GM23248 (cell line): ENCODE measurements around the gene ZCRB1. TPM values are rescaled to one million over a fixed set of nuclear protein-coding genes. Genes with fewer than 3 reads are reported as not detected.

Experiments
- DNase-seq: peaks from one replicate; pipeline ENCODE4 v3.0.0-alpha.2; 2015
- H2AFZ ChIP-seq: fragments of 200-600 bp; sonication (generic); 2 replicates; pipeline ENCODE4 v1.6.1; 2016; ENCODE audit warnings: antibody characterized with exemption
- H3F3A ChIP-seq: fragments of 200-600 bp; sonication (generic); 2 replicates; pipeline ENCODE4 v1.6.1; 2016; ENCODE audit warnings: mild to moderate bottlenecking, antibody characterized with exemption, mixed run types; ENCODE audit not compliant: insufficient read depth
- H3K27ac ChIP-seq: fragments of 200-600 bp; sonication (generic); 2 replicates; pipeline ENCODE4 v1.5.1; 2016; ENCODE audit warnings: mild to moderate bottlenecking
- H3K27me3 ChIP-seq: fragments of 200-600 bp; sonication (generic); replicated peaks from 2 replicates; pipeline ENCODE4 v1.6.1; 2016; ENCODE audit warnings: mild to moderate bottlenecking; ENCODE audit not compliant: insufficient read depth
- H3K36me3 ChIP-seq: fragments of 200-600 bp; sonication (generic); 2 replicates; pipeline ENCODE4 v1.6.1; 2016; ENCODE audit warnings: low read depth, mild to moderate bottlenecking
- H3K4me1 ChIP-seq: fragments of 200-600 bp; sonication (generic); 2 replicates; pipeline ENCODE4 v1.6.1; 2016; ENCODE audit warnings: mild to moderate bottlenecking; ENCODE audit not compliant: insufficient read depth
- H3K4me2 ChIP-seq: fragments of 200-600 bp; sonication (generic); one replicate; pipeline ENCODE4 v1.6.1; 2016; ENCODE audit warnings: mild to moderate bottlenecking; ENCODE audit not compliant: unreplicated experiment
- H3K4me3 ChIP-seq: fragments of 200-600 bp; sonication (generic); 2 replicates; pipeline ENCODE4 v1.5.1; 2016; ENCODE audit warnings: mild to moderate bottlenecking
- H3K79me2 ChIP-seq: fragments of 200-600 bp; sonication (generic); 2 replicates; pipeline ENCODE4 v1.6.1; 2016; ENCODE audit warnings: mild to moderate bottlenecking; ENCODE audit not compliant: insufficient read depth
- H3K9ac ChIP-seq: fragments of 200-600 bp; sonication (generic); 2 replicates; pipeline ENCODE4 v1.6.1; 2016; ENCODE audit warnings: mild to moderate bottlenecking
- H3K9me2 ChIP-seq: fragments of 200-600 bp; sonication (generic); 2 replicates; pipeline ENCODE4 v1.6.1; 2016; ENCODE audit warnings: mixed run types, mild to moderate bottlenecking, moderate library complexity; ENCODE audit not compliant: insufficient read depth
- H3K9me3 ChIP-seq: fragments of 200-600 bp; sonication (generic); one replicate; pipeline ENCODE4 v1.6.1; 2017; ENCODE audit warnings: low read depth
- H4K20me1 ChIP-seq: fragments of 200-600 bp; sonication (generic); 2 replicates; pipeline ENCODE4 v1.6.0; 2016; ENCODE audit not compliant: insufficient read depth
- EZH2 ChIP-seq: fragments of 200-600 bp; sonication (generic); IDR thresholded peaks from 2 replicates; pipeline ENCODE4 v1.6.1; 2018; ENCODE audit warnings: antibody characterized with exemption, mild to moderate bottlenecking; ENCODE audit not compliant: insufficient read depth, poor library complexity, severe bottlenecking
- EZH2phosphoT487 ChIP-seq: fragments of 200-600 bp; sonication (generic); IDR thresholded peaks from 2 replicates; pipeline ENCODE4 v1.6.1; 2018; ENCODE audit warnings: antibody characterized with exemption, moderate library complexity, mild to moderate bottlenecking, low read depth; ENCODE audit not compliant: insufficient read depth
- WGBS, 2 experiments: methylation state at CpG; one replicate each; pipeline ENCODE4 v1.1.6; 2015 to 2017; ENCODE audit warnings: low lambda C conversion rate in 2 of 2, low coverage in 1 of 2; ENCODE audit errors: missing lambda C conversion rate in 2 of 2; 5-methylcytosine and 5-hydroxymethylcytosine counted together
- in situ Hi-C: fragments of 300-500 bp; cut with MboI; formaldehyde crosslinking; loops from 2 replicates; pipeline ENCODE4 v1.15.0; 2020
- polyA plus RNA-seq: library from polyadenylated mRNA; unstranded; fragments of >200 nt; fragmentation: Nextera tagmentation; extraction: Ambion mirVana; gene quantifications from 2 replicates; pipeline ENCODE4 v1.2.1, GENCODE V29; 2016
- total RNA-seq: library from RNA; depleted of rRNA; stranded (reverse); fragments of >200 nt; shearing (Covaris generic); gene quantifications from 2 replicates; pipeline ENCODE4 v1.2.3, GENCODE V29; 2014; rRNA removed

The ZCRB1 gene
- total RNA-seq (20.6 and 26.8 TPM in 2 replicates), polyA plus RNA-seq (128 and 134 TPM in 2 replicates)

GRCh38 chr12:42325653-42326474 lies at the start of gene ZCRB1, which contains the start of gene PPHLN1:
TSS of gene ZCRB1 (minus strand) at chr12:42326094. CDS start at chr12:42324102, 1,992 bp downstream.
TSS of gene PPHLN1 (plus strand) at chr12:42326167. CDS start at chr12:42335903, 9,736 bp downstream.
- H4K20me1 ChIP-seq = no peaks in the 10 kb centered on the region
- peak within 1 kb of the TSS; percentile 93 for H3K9ac ChIP-seq
- no peaks in the 10 kb centered on the region for H3K9me2 ChIP-seq
- TF ChIP-seq EZH2phosphoT487 (no peak), EZH2 (no peak)
- peaks cover 11% of the 10 kb centered on the region for H3K36me3 ChIP-seq
- no peaks in the 10 kb centered on the region for H3K9me3 ChIP-seq
- peak within 1 kb of the TSS; percentile 71 for H3K27ac ChIP-seq
- H3K27me3 ChIP-seq = no peaks in the 10 kb centered on the region
- peaks cover 12% of the 10 kb centered on the region for H3K4me1 ChIP-seq
- 1% methylated on average over 53 to 55 of the region's 55 CpGs for WGBS, 2 experiments
- in situ Hi-C loops = loop anchor here (5.0 kb wide), 1 partner anchor 194 kb away; no protein-coding TSS in a partner anchor
- peak; percentile 93 for DNase-seq
- peaks cover 64% of the 10 kb centered on the region for H3K79me2 ChIP-seq
- H2AFZ ChIP-seq = peak within 1 kb of the TSS; percentile 95
- H3K4me3 ChIP-seq = peak within 1 kb of the TSS; percentile 93
- H3F3A ChIP-seq = peaks cover 16% of the 10 kb centered on the region
- peak within 1 kb of the TSS; percentile 94 for H3K4me2 ChIP-seq

GRCh38 chr12:42373669-42374068 lies 47.8 kb upstream of the ZCRB1 start:
- Histone ChIP-seq H2AFZ (no peak overlapping the region), H3K27ac (no peak overlapping the region), H3K4me1 (no peaks in the 10 kb centered on the region), H3K9me2 (no peaks in the 10 kb centered on the region), H4K20me1 (no peaks in the 10 kb centered on the region; the same call in 1 of the 2 replicates), H3K4me3 (no peak overlapping the region), H3K27me3 (no peaks in the 10 kb centered on the region), H3K4me2 (no peak overlapping the region), H3K9me3 (no peaks in the 10 kb centered on the region), H3F3A (peaks cover 7% of the 10 kb centered on the region; the same call in 1 of the 2 replicates), H3K9ac (no peak overlapping the region), H3K36me3 (peaks cover 7% of the 10 kb centered on the region), H3K79me2 (peaks cover 28% of the 10 kb centered on the region)
- in situ Hi-C loops = no loop called here
- DNase-seq = no peak
- TF ChIP-seq EZH2 (no peak), EZH2phosphoT487 (no peak)

GRCh38 chr12:42372154-42372791 lies 46.4 kb upstream of the ZCRB1 start:
- no peak overlapping the region for H3K9ac ChIP-seq
- no peak overlapping the region for H3K4me2 ChIP-seq
- no peaks in the 10 kb centered on the region for H3K9me3 ChIP-seq
- 73 to 80% methylated on average over 2 of the region's 2 CpGs for WGBS, 2 experiments
- no peaks in the 10 kb centered on the region; the same call in 1 of the 2 replicates for H4K20me1 ChIP-seq
- H3K4me3 ChIP-seq = no peak overlapping the region
- peaks cover 7% of the 10 kb centered on the region; the same call in 1 of the 2 replicates for H3F3A ChIP-seq
- H3K79me2 ChIP-seq = peaks cover 33% of the 10 kb centered on the region
- no peaks in the 10 kb centered on the region for H3K4me1 ChIP-seq
- no peaks in the 10 kb centered on the region for H3K27me3 ChIP-seq
- H2AFZ ChIP-seq = no peak overlapping the region
- TF ChIP-seq EZH2phosphoT487 (no peak), EZH2 (no peak)
- H3K27ac ChIP-seq = no peak overlapping the region
- in situ Hi-C loops = no loop called here
- peaks cover 7% of the 10 kb centered on the region for H3K36me3 ChIP-seq
- H3K9me2 ChIP-seq = no peaks in the 10 kb centered on the region
- DNase-seq = peak; percentile 52

- H3K36me3 ChIP-seq = no peaks in the 10 kb centered on the region
- H3K27ac ChIP-seq = no peak overlapping the region
- no peak for DNase-seq
- H3F3A ChIP-seq = peaks cover 7% of the 10 kb centered on the region; the same call in 1 of the 2 replicates
- H3K27me3 ChIP-seq = no peaks in the 10 kb centered on the region
- H2AFZ ChIP-seq = no peak overlapping the region
- H4K20me1 ChIP-seq = no peaks in the 10 kb centered on the region; the same call in 1 of the 2 replicates
- 87 to 89% methylated on average over 4 of the region's 4 CpGs for WGBS, 2 experiments
- no peak overlapping the region for H3K4me2 ChIP-seq
- H3K79me2 ChIP-seq = peaks cover 50% of the 10 kb centered on the region
- H3K4me3 ChIP-seq = no peak overlapping the region
- no peak overlapping the region for H3K9ac ChIP-seq
- H3K4me1 ChIP-seq = no peaks in the 10 kb centered on the region
- TF ChIP-seq EZH2 (no peak), EZH2phosphoT487 (no peak)
- in situ Hi-C loops = no loop called here
- no peaks in the 10 kb centered on the region for H3K9me3 ChIP-seq
- no peaks in the 10 kb centered on the region for H3K9me2 ChIP-seq
These were observed 44.1 kb upstream of the ZCRB1 start for GRCh38 chr12:42370013-42370412.
